Stomach (tissue), 9 donors: ENCODE results near the gene CHCHD3. TPM values are rescaled to one million over a fixed set of nuclear protein-coding genes. Genes with fewer than 3 reads are reported as not detected.

ENCODE experiments used
- DNase-seq, 2 donors: peaks; one replicate each; pipeline versions ENCODE4 v3.0.0 to v3.0.0-alpha.2; 2013 to 2019
- H3K27ac ChIP-seq, 5 donors: fragments of 200-600 bp in 4 of 5; sonication (generic) in 4 of 5; one replicate each; pipeline ENCODE4 v1.5.1; 2013 to 2019; ENCODE audit warnings: mild to moderate bottlenecking in 1 of 5, moderate library complexity in 1 of 5
- H3K27me3 ChIP-seq, 3 donors: fragments of 200-600 bp; sonication (generic); one replicate each; pipeline ENCODE4 v1.5.1; 2017 to 2019; ENCODE audit warnings: mixed run types in 1 of 3
- H3K36me3 ChIP-seq, 4 donors: fragments of 200-600 bp; sonication (generic); 1 replicate in 3 of 4; 2 replicates in 1 of 4; pipeline ENCODE4 v1.5.1; 2016 to 2019
- H3K4me1 ChIP-seq, 4 donors: fragments of 200-600 bp; sonication (generic); one replicate each; pipeline ENCODE4 v1.5.1; 2016 to 2019
- H3K4me3 ChIP-seq, 4 donors: fragments of 200-600 bp; sonication (generic) in 3 of 4; one replicate each; pipeline ENCODE4 v1.5.1; 2016 to 2019; ENCODE audit warnings: mild to moderate bottlenecking in 1 of 4
- H3K9me3 ChIP-seq, 4 donors: fragments of 200-600 bp; sonication (generic); one replicate each; pipeline ENCODE4 v1.5.1; 2016 to 2019
- EP300 ChIP-seq: sonication (generic); formaldehyde crosslinking; IDR thresholded peaks from one replicate; pipeline ENCODE4 v1.6.1; 2017; ENCODE audit warnings: antibody characterized with exemption
- POLR2A ChIP-seq, 4 donors: fragments of 450-650 bp; IDR thresholded peaks; one replicate each; pipeline ENCODE4 v1.6.1; 2016; ENCODE audit warnings: antibody characterized with exemption in 4 of 4, control low read depth in 2 of 4, mild to moderate bottlenecking in 1 of 4, moderate library complexity in 1 of 4
- POLR2AphosphoS5 ChIP-seq, 3 donors: sonication (generic); formaldehyde crosslinking; IDR thresholded peaks; one replicate each; pipeline ENCODE4 v1.6.1; 2016; ENCODE audit warnings: antibody characterized with exemption in 3 of 3
- WGBS, 5 donors: extraction: QIAGEN DNeasy Blood & Tissue Kit in 3 of 5; methylation state at CpG; one replicate each; pipeline versions ENCODE4 v1.1.5 to v1.1.7; 2013 to 2018; 5-methylcytosine and 5-hydroxymethylcytosine counted together
- intact Hi-C: fragments of 100-400 bp; cut with DNase I; formaldehyde crosslinking; loops from one replicate; pipeline ENCODE4 v1.15.1; 2023; ENCODE audit warnings: low total_unique reads
- polyA plus RNA-seq, 3 donors: library from polyadenylated mRNA; stranded (reverse); fragments of 200-250 nt; gene quantifications; one replicate each; pipeline ENCODE4 v1.2.3, GENCODE V29; 2013
- total RNA-seq, 5 donors: library from RNA; depleted of rRNA; stranded (reverse); fragments of >200 nt; gene quantifications; one replicate each; pipeline versions ENCODE4 v1.1.0 to v1.2.3, GENCODE V29; 2014 to 2016
- TF ChIP-seq, protein P1 (sequence below), 7 experiments: fragments of 450-650 bp in 4 of 7; fragments of 200-600 bp in 3 of 7; sonication (generic) in 3 of 7; IDR thresholded peaks; one replicate each; pipeline ENCODE4 v1.5.1; 2016 to 2019; ENCODE audit warnings: antibody characterized with exemption in 7 of 7, control low read depth in 2 of 7, mild to moderate bottlenecking in 1 of 7
- donor health status: healthy with polysubstance abuse.
- donor health status: Bipolar disorder and iron deficiency.
- donor health status: healthy.

The CHCHD3 gene
- total and polyA plus RNA-seq, 8 donors: 5.8 to 90.9 (median 39.9) TPM

DNA sequence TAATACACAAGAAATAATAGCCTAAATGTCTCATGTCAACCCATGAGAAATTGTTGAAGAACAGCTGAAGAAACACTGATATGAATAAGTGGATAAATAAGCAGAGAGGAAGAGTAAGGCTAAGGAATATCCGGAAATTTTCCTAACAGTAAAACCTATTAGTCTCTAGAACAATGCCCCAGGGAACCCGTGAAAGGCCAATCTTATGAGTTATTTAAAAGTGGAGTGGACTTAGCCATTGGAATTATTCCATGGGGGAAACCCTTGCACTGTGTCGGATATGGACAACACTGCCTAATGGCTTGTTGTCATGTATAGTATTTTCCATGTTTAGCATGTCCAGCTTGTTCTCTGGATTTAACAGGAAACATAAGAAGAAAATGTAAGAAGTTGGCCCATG, 288.4 kb downstream of the CHCHD3 start:
- WGBS, 5 donors: 89 to 93% (median 90%) methylated on average over 3 of the region's 3 CpGs
- H3K27me3 ChIP-seq: no peaks in the 10 kb centered on the region
- intact Hi-C loops: no loop called here

DNA sequence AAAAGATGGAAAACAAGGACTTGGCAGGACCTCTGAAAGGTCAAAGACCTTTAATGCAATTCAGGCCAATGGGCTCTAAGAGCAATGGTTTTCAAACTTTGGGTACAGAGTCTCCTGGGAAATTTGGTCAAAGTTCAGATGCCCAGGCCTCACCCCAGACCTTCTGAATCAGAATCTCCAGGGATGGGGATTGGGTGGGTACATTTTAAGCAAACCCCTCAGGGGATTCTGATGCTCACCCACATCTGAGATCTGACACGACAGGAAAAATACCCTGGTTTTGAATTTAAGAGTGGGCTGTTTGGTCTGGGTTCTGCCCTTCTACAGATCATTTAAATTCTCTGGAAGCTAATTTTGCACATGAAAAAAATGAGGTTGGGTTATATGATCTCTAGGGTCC, 290.9 kb downstream of the CHCHD3 start:
- Histone ChIP-seq H3K4me1 (no peaks in the 10 kb centered on the region), H3K27ac (no peak overlapping the region), H3K36me3 (peaks cover 0 to 43% (median 31%) of the 10 kb centered on the region in 4 donors), H3K9me3 (no peaks in the 10 kb centered on the region), H3K4me3 (no peak overlapping the region), H3K27me3 (no peaks in the 10 kb centered on the region)
- no peak for DNase-seq
- intact Hi-C loops: no loop called here
- TF ChIP-seq POLR2A (IDR thresholded peaks at IDR 0.05): no peak
- TF ChIP-seq, protein P1, sequence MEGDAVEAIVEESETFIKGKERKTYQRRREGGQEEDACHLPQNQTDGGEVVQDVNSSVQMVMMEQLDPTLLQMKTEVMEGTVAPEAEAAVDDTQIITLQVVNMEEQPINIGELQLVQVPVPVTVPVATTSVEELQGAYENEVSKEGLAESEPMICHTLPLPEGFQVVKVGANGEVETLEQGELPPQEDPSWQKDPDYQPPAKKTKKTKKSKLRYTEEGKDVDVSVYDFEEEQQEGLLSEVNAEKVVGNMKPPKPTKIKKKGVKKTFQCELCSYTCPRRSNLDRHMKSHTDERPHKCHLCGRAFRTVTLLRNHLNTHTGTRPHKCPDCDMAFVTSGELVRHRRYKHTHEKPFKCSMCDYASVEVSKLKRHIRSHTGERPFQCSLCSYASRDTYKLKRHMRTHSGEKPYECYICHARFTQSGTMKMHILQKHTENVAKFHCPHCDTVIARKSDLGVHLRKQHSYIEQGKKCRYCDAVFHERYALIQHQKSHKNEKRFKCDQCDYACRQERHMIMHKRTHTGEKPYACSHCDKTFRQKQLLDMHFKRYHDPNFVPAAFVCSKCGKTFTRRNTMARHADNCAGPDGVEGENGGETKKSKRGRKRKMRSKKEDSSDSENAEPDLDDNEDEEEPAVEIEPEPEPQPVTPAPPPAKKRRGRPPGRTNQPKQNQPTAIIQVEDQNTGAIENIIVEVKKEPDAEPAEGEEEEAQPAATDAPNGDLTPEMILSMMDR (IDR thresholded peaks at IDR 0.05): no peak
- no peak for TF ChIP-seq EP300
- TF ChIP-seq POLR2AphosphoS5 (IDR thresholded peaks at IDR 0.05): no peak
- 84 to 100% (median 95%) methylated on average over 1 of the region's 1 CpG for WGBS, 5 donors

More for the DNA sequence above, 288.4 kb downstream of the CHCHD3 start:
- peak in 1 of 2 donors; percentile 13 for DNase-seq
- H3K4me1 ChIP-seq: no peaks in the 10 kb centered on the region
- H3K36me3 ChIP-seq: peaks cover 0 to 40% (median 31%) of the 10 kb centered on the region in 4 donors
- no peak for TF ChIP-seq POLR2AphosphoS5 (IDR thresholded peaks at IDR 0.05)
- no peak for TF ChIP-seq POLR2A (IDR thresholded peaks at IDR 0.05)
- TF ChIP-seq EP300: no peak
- TF ChIP-seq, protein P1 (IDR thresholded peaks at IDR 0.05): no peak
- no peaks in the 10 kb centered on the region for H3K9me3 ChIP-seq
- H3K27ac ChIP-seq: no peak overlapping the region
- no peak overlapping the region for H3K4me3 ChIP-seq

DNA sequence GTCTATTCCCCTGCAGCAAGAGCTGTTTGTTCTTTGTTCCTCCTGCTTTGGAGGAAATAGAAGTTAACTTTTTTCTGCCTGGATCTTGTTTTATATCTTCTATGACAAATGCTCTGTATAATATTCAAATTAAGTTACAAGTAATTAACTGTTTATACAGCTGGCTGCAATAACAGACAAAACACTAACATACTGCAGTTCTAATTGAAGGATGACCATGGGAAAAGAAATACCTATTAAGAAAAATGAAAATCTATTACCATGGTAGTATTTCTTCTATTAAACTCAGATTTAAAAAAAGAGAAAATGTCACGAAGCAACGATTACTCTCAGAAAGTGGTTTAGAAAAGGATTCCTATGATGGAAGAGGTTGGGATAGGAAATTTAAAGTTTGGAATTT, 291.8 kb downstream of the CHCHD3 start:
- 92 to 100% (median 97%) methylated on average over 2 of the region's 2 CpGs for WGBS, 5 donors
- intact Hi-C loops: no loop called here
- TF ChIP-seq, protein P1 (IDR thresholded peaks at IDR 0.05): no peak
- TF ChIP-seq POLR2A (IDR thresholded peaks at IDR 0.05) (no peak), POLR2AphosphoS5 (IDR thresholded peaks at IDR 0.05) (no peak), EP300 (no peak)

DNA sequence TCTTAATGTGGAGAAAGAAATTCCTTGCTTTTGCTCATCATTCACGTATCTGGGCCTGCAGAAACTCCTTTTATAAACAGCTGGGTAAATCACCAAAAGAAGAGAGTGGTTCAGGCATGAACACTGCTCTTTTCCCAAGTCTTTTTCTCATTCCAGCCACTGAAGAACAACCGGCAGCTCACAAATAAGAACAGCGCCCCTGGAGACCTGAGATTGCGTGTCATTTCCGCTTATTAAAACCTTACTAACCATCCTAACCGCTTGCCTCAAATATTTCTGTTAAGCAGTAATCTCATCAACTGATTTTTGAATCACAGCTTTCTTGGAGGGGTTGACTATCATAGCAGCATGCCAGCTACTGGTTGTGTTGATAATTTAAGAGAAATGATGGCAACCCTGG, 292.6 kb downstream of the CHCHD3 start:
- no peaks in the 10 kb centered on the region for H3K4me1 ChIP-seq
- intact Hi-C loops: no loop called here
- H3K4me3 ChIP-seq: no peak overlapping the region
- WGBS, 5 donors: 89 to 97% (median 95%) methylated on average over 6 of the region's 6 CpGs
- peaks cover 0 to 44% (median 38%) of the 10 kb centered on the region in 4 donors for H3K36me3 ChIP-seq
- TF ChIP-seq, protein P1 (IDR thresholded peaks at IDR 0.05): no peak
- no peak for TF ChIP-seq POLR2A (IDR thresholded peaks at IDR 0.05)
- no peaks in the 10 kb centered on the region for H3K9me3 ChIP-seq
- no peaks in the 10 kb centered on the region for H3K27me3 ChIP-seq
- H3K27ac ChIP-seq: no peak overlapping the region
- DNase-seq: no peak

More for the DNA sequence above, 291.8 kb downstream of the CHCHD3 start:
- H3K4me1 ChIP-seq: no peaks in the 10 kb centered on the region
- no peaks in the 10 kb centered on the region for H3K27me3 ChIP-seq
- no peak overlapping the region for H3K4me3 ChIP-seq
- H3K9me3 ChIP-seq: no peaks in the 10 kb centered on the region
- H3K27ac ChIP-seq: no peak overlapping the region
- DNase-seq: no peak
- peaks cover 0 to 39% (median 33%) of the 10 kb centered on the region in 4 donors for H3K36me3 ChIP-seq
